NCI-H524 treated with DMSO at 0.1 percent for 48 hours (cell line): ENCODE measurements around the gene PGM1.
A peak's percentile ranks its signal among the peaks of the same experiment; 100 is the strongest.
"Not testable (repeated sequence)": the region's sequence is repeated elsewhere in the genome, so short reads cannot be mapped to it uniquely, and the experiment has no call there.

Experiments
- DNase-seq: peaks from one replicate; lab custom pipeline; 2025; lab: John Stamatoyannopoulos, UW

Gene PGM1

DNA sequence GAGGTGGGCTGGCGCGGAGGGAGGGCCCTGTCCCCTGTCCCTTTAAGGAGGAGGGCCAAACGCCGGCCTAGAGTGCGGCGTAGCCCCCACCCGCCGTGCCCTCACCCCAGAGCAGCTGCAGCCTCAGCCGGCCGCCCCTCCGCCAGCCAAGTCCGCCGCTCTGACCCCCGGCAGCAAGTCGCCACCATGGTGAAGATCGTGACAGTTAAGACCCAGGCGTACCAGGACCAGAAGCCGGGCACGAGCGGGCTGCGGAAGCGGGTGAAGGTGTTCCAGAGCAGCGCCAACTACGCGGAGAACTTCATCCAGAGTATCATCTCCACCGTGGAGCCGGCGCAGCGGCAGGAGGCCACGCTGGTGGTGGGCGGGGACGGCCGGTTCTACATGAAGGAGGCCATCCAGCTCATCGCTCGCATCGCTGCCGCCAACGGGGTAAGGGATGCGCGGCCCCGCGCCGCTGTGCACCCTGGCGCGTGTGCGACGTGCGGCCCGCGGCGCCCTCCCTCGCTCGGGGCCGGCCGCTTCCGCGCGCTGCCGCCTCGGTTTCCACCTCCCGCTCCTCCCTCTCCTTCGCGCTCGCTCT, at the start of gene PGM1:
PGM1 (plus strand) TSS at position 109 of the 583 bp plus-strand sequence; CDS start at position 187, 78 bp downstream.
- peak; percentile 8 for DNase-seq

DNA sequence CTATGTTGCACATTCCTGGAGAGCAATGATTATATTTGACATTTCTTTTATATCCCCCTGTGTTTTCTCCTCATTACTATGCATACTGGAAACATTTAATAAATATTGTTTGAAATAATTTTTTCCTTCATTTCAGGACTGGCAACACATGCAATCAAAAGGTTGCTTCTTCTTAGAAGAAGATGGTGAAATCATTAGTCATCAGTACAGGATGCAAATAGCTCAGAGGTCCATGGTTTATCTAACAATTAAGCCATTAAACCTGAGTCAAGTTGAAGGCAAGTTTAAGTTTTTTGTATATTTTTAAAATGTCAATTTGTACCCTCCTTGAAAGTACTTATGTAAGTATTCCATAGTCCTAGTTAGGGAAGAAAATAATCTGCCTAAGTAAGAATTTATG, 47.4 kb upstream of the PGM1 start:
- no peak for DNase-seq

DNA sequence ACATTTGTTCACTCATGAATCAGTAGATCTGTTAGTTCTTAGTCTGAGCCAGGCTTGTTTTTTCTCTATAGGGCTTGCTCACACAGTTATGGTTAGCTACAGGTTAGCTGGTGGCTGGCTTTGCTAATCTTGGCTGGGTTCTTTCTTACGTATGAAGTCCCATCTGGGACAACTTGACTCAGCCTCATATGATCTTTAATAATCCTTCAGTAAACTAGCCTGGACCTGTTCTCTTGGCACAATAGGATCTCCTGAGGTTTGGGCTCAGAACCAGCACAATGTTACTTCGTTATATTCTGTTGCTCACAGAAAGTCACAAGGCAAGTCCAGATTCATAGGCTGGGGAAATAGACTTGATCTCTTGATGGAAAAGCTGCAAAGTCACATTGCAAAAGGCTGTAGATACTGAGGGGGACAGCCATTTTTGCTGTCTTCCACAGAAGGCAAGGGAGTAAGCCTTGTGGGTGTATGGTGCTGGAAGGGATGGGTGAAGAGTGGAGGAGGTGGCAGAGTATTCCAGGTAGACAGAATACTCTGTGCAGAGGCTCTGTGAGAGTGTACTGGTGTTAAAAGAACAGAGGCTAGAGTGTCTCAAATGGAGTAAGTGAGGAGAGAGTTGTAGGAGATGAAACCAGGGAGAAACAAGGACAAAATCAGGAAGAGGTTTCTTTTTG, 45.5 kb upstream of the PGM1 start:
- DNase-seq: no peak

DNA sequence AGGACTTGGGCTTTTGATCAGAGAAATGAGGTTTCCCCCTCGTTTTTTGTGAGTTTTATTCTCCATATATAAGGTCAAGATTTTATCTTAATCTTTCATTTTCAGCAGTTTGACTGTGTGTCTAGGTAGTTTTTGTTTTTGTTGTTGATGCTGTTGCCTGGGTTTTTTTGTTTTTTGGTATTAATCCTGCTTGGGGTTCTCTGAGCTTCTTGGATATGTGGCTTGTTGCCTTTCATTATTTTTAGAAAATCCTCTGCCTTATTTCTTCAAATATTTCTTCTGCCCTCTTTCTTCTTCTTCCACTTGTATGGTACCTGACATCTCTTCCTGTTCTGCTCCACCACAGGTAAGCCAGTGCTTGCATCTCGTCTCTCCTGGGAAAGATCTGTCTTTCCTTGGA, 44.9 kb upstream of the PGM1 start:
- no peak for DNase-seq

DNA sequence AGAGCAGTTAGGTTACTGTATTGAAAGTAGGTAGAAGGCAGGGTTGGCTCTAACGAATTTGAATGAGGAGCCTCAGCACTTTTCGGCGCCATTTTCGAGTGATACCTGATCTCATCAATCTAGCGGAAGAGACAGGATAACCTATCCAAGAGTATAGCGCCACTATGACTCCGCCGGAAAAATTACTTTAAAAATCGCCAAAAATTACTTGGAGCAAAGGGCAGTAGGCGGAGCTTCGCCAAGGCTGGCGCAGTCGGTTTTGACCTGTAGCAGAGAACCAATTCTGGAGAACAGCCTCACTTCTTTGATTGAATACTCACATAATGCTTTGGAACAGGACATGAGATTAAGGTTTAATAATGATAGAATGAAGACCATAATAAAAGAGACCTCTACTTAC, 44.3 kb upstream of the PGM1 start:
- no peak for DNase-seq

DNA sequence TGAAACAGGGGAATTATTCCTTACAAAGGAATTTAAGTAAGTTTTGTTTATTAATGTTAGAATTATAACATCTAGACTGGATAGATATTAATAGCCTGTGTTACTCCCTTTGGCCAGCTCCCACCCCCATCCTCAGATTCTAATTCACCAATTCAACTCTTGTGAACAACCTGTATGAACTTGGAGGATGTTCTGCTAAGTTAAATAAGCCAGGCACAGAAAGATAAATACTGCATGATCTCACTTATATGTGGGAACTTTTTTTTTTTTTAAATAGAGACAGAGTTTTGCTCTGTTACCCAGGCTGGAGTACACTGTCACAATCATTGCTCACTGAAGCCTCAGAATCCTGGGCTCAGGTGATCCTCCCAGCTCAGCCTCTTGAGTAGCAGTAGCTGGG, 37.7 kb upstream of the PGM1 start:
- no peak for DNase-seq

DNA sequence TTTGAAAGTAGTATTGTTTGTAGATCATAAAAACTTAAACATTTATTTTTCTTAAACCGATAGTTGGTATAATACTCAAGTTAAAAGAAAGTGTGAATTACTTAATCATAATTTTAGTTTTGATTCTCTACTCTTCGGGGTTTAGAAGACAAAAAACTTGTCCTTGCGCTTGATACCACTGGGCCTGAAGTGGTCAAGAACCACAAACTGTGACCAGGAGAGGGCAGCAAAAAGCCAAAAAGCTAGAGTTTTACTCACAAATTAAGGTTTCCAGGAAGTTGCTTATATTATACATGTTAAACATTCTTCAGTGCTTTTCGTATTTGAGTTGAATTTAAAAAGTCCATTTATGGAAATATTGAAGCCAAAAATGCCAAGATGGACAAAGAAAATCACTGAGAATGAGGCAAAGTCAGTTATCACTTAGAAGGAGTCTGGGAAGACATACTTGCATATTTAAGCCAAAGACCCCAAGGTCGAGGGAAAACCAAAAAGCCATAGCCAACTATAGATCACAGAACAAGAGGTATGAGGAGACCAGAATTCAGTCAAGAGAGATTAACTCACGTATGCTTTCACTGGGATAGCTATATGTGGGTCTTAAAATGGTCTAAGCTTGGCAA, 35.7 kb upstream of the PGM1 start:
- DNase-seq: no peak

DNA sequence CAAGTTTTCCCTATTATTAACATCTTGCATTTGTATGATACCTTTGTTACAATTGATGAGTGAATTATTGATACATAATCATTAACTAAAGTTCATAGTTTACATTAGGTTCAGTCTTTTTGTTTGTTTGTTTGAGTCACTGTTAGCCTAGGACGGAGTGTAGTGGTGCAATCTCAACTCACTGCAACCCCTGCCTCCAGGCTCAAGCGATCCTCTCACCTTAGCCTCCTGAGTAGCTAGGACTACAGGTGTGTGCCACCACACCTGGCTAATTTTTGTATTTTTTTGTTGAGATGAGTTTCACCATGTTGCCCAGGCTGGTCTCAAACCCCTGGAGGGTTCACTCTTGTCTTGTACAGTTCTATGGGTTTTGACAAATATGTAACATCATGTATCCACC, 33.9 kb upstream of the PGM1 start:
- DNase-seq: no peak

DNA sequence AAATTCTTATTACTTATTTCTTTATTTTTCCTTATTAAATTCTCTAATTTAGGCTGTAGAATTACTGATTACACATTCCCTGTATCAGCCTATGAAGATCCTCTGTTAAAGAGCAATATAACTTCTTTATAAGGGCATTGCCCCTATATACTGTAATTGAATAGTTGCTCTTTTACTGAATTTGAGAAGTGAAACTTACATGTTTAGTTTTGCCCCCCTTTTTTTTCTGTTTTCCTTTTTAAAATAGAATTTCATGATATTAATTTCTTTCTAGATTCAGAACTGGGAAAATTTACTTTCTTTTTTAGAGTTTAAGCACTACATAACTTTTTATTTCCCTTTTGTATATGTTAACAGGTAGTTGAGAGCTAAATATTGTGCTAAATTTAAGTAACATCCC, 29.5 kb upstream of the PGM1 start:
- no peak for DNase-seq

DNA sequence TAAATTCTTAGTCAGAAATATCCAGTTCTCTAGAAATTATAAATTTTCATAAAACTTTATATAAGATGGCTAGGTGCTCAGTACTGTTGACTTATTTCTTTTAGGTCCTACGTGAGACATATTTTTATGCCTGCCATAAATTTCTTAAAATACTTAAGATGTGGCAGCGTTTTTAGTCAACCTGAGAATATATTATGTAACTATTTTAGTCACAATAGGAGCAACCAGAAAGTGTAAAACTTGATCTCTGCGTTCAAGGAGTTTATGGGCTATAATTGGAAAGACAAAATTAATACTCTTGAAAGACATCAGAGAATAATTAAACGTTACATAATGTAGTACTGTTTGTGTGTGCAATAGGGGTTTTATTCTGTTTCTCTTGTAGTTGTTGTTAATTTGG, 24.1 kb upstream of the PGM1 start:
- no peak for DNase-seq

DNA sequence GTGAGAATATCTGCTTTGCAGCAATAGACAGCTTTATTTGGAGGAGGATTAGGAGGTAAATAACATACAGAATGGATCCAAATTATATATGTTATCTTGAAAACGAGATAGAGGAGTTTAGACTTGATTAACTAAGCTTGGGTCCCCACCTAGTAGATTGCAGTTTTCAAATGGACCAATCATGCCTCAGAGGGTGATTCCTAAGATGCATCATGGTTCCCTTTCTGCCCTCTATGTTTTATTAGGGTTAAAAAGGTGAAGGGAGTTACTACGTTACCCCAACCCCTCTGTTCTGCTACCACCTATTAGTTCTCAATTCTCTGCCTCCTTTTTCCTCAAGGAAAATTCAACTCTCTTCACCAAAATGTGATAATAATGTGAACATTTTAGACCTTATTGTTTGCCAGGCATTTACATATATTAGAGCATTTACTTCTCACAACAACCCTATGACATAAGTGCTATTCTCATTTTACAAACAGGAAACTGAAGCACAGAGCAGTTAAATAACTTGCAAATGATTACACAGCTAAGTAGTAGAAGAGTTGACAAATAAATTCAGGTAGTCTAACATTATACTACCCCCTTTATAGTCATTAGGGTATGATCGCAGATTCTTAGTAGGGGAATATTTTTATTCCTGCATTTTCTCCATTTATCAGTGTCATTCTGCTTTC, 23.4 kb upstream of the PGM1 start:
- no peak for DNase-seq

DNA sequence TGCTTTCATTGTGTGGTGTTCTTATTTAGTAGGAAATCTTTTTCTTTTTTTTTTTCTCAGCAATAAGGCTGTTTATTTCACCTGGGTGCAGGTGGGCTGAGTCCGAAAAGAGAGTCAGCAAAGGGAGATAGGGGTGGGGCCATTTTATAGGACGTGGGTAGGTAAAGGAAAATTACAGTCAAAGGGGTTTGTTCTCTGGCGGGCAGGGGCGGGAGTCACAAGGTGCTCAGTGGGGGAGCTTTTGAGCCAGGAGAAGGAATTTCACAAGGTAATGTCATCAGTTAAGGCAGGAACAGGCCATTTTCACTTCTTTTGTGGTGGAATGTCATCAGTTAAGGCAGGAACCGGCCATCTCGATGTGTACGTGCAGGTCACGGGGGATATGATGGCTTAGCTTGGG, 20.5 kb upstream of the PGM1 start:
- DNase-seq: not testable (repeated sequence)

DNA sequence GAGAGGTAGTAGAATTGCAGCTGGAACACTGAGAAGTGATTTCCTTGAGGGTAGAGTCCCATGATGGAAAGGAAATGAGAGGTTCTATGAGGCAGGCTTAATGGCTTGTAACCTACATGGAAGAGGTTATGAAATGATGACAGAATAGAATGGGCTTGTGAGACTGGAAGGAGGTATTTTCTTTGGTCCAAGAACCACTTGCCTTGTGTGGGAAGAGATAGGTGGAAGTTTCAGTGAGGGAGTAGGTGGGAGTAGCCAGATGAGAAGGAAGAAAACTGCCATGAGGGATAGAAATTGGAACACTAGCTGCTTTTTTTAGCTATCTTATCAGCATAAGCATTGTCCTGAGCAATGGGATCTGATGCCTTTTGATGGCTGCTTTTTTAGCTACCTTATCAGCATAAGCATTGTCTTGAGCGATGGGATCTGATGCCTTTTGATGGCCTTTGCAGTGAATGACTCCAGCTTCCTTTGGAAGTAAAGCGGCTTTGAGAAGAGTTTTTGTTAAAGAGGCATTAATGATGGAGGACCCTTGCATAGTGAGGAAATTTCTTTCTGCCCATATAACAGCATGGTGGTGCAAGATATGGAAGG, 18.9 kb upstream of the PGM1 start:
- not testable (repeated sequence) for DNase-seq

DNA sequence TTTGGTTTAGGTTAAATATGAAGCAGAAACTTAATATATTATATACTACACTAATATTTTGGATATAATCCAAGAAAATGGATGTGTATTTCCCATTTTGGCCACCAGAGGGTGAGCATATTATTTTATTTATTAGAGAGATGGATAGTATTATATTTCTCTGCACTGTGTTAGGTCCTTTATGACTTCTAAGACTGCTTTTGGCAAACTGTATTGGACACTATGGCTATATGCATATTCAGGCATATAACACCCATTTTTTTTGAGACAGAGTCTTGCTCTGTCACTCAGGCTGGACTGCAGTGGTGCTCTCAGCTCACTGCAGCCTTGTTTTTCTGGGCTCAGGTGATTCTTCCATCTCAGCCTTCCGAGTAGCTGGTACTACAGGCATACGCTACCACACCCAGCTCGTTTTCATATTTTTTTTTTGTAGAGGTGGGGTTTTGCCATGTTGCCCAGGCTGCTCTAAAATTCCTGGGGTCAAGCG, 17.8 kb upstream of the PGM1 start:
- peak; percentile 10 for DNase-seq

DNA sequence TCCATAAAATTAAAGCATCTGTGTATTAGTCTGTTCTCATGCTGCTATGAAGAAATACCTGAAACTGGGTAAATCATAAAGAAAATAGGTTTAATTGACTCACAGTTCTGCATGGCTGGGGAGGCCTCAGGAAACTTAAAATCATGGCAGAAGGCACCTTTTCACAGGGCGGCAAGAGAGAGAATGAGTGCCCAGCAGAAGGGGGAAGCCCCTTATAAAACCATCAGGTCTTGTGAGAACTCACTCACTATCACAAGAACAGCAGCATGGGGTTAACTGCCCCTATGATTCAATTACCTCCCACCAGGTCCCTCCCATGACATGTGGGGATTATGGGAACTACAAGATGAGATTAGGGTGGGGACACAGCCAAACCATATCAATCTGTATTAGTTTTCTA, 6.9 kb upstream of the PGM1 start:
- DNase-seq: not testable (repeated sequence)

DNA sequence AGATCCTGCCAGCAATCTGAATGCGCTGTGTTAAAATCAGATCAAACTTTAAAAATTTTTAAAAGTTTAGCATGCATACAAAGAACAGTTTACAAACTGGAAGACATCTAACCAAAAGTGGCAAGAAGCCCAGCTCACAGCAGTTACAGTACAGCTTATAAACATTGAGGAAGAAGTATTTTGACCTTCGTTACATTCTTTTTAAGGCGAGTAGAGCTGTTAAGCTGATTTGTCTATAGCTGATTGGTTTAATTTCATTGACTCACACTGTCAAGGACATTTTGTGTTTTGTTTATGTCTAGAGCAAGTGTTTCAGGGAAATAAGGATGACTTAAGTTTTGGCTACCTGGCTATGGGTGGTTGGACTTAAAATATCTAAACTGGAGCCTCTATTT, 3.0 kb upstream of the PGM1 start:
- no peak for DNase-seq

DNA sequence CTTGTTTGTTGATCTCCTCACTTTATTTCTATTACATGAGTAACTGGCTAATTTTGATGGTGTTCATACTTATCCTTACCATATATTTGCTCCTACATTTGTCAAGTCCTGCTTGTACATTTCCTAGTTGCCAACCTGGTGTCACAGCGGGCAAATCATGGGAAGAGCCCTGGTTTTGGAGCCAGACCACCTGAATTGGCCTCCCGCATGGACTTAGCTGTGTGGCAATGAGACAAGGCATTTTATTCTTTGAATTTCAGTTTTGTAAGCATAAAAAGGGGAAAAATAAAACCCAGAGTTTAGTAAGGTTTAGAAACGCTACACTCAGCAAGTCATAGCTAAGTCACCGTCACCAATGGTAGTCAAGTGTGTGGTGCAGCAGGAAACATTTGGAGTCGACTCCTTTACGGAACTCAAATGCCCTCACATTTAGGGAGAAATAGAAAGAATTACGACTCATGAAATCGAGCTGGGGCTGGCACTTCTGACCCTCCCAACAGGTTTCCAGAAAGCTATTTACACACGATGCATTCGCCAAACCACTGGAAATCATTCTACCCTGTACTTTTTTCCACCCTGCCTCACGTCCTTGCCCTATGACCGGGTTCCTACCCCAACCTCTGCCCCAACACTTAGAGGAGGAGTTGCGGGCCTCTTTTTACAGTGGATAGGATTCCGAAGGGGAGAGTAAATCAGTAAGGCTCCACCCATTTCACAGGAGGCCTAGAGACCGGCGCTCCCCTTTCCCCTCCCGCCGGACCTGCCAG, 492 bp upstream of the PGM1 start:
- DNase-seq: no peak

DNA sequence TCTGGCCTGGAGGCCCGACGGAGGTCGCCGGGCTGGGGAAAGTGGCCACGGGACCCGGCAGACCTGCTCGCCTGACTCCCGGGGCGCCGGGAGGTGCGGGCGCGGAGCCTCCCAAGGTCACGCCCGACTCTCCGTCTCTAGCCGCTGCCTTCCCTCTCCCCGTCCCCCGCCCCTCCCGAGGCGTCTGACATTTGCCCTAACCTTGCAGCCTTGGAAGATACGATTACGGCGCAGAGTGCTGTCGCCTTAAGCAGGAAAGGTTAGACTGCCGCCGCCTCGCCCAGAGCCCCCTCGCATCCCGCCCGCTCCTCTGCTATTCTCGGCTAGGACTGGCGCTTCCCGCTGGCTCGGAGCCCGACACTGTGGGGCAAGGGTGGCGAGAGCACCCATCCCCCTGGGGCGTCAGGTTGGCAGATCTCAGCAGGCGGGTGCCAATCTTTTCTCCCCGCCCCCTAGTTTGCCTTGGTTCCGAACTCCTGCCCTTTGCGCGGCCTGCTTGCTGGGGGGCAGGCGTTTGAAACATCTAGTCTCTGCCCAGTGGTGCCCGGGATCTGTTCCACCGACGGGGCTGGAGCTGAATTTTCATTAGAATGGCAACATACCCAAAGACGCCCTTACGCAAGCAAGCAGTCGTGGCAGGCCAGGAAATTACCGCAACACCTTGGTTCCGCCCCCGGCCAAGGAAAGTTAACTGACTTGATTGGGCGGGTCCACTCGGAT, 835 bp downstream of the PGM1 start:
- DNase-seq: no peak

DNA sequence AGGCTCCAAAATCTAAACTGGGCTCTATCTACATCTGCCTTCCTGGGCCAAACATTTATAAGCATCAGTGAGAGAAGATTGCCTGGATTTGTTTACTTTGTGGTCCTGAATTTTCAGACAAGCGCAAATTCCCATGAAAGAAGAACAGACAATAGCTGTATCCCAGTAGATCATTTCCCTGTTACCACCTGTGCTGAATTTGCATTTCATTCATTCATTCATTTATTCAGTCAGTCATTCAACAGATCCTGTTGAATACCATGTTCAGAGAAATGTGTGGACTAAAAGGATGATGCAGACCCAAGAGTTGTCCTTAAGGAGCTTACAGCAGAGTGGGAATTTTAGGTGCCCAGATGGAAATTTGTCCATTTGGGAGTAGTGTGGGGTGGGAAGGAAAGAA, 2.2 kb downstream of the PGM1 start:
- no peak for DNase-seq

DNA sequence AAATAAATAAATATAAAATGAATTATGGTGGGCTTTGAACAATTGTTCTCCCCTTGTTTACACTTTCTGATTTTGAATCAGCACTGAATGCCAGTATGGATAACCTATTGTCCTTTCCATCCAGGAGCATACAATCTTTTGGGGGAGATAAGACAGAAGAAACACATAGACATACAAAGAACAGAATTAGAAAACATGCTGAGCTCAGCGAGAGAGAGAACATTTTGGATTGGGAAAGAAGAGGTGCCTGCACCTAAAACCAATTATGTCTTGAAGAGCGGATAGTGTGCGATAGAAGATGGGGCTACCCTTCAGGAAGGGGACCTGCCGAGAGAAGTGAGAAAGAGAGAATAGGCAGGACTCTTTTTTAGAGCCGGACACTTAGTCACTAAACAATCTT, 6.6 kb downstream of the PGM1 start:
- DNase-seq: no peak

DNA sequence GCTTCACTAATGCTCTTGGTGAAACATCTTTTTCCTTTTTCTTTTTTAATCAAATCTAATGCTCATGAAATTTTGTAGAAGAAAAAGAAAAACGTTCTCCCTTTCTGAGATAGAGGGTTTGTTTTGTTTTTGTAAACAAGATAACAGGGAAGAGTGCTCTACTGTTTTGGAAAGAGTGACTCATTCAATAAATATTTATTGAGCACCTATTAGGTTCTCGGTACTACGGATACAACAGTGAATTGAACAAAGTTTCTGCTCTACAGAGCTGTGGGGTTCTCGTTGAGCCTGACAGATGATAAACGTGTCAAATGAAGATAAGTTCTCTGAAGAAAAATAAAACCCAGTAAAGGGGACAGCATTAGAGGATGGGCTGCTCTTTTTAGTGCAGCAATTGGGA, 7.0 kb downstream of the PGM1 start:
- no peak for DNase-seq
